NCI-H128 (cell line): ENCODE data around the gene ALMS1.
"Not testable (repeated sequence)": the region's sequence is repeated elsewhere in the genome, so short reads cannot be mapped to it uniquely, and the experiment has no call there.

Experiments
- DNase-seq: peaks from one replicate; lab custom pipeline; 2025; ENCODE audit not compliant: unreplicated experiment; lab: John Stamatoyannopoulos, UW

The ALMS1 gene

DNA sequence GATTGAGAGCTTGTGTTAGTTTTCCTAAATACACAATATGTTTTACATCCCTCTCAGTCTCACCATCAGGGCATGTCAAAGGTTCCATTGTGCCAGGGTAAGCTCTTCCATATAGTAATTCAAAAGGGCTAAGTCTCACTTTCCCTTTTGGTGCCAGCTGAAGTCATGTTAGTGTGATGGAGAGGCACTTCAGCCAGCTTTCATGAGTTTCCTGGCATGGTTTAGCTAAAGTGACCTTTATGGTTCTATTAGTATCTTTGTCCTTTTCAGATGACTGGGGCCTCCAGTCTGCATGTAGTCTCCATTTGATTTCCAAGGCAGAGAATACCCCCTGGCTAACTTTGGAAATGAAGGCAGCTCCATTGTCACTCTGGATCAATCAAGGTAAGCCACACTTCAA lies 229.4 kb downstream of the ALMS1 start:
- DNase-seq, result no peak

DNA sequence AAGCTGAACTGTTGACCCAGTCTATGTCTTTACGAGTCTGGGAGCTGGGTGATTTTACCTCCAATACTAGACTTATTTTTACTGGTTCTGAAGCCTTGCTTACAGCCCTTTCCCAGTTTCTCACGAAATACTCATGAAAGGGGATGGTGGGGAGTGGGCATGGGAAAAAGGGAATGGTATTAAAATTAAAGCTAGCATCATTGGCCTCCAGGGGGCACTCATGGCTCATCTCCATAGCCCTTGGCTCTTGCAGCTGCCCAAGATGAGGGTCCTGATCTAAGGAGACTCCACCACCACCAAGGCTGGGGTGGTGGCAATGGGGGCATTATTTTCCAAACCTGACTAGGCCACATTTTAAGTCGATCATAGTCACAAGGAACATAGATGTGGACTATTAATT lies 234.3 kb downstream of the ALMS1 start:
- not testable (repeated sequence) for DNase-seq

DNA sequence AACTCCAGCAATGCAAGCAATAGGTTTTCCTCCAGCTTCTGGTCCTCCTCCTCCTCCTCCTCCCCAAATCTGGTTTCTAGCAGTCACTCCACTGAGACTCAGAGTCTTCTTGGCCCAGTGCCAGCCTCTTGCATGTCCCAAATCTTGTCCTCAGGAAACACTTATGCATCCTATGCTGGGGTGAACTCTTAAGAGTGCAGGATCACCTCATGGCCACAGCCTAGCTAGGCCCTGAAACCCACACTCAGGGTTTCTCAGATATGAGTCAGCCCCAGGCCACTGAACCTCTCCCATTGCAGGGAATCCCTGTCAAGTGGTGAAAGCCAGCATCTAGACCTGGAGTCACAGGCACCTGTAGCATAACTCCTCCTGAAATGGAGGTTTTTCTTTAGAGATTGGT lies 238.4 kb downstream of the ALMS1 start:
- not testable (repeated sequence) for DNase-seq

GRCh38 chr2:73624625-73625024 lies 239.0 kb downstream of the ALMS1 start:
- DNase-seq, result not testable (repeated sequence)

DNA sequence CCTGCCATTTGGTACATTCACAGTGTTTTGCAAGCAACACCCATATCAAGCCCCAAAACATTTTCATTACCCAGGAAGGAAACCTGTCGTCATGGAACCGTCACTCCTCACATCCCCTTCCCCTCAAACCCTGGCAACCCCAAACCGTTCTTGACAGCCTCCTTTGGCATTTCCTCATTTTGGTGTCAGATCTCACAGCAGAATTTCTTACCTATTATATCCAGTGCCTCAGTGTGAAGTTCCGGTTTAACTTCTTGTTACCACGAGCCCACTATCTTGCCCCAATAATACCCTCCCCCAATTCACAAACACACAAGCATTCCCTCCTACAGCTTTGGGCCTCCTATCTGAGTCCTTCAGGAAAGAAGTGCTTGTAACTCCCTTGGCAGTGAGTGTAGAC lies 240.6 kb downstream of the ALMS1 start:
- not testable (repeated sequence) for DNase-seq

DNA sequence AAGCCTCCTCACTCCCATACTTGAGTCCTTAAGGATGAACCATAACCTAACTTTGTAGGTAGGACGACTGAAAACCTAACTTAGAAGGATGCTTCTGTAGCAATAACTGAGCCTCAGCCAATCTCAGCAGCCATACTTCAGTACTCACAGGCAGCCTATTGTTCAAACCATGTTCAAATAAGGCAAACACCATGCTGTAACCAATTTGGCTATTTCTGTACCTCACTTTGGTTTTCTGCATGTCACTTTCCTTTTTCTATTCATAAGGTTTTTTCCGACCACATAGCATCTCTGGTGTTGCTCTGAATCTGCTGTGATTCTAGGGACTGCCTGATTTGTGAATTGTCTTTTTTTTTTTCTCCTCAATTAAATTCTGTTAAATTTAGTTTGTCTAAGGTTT lies 242.9 kb downstream of the ALMS1 start:
- not testable (repeated sequence) for DNase-seq

DNA sequence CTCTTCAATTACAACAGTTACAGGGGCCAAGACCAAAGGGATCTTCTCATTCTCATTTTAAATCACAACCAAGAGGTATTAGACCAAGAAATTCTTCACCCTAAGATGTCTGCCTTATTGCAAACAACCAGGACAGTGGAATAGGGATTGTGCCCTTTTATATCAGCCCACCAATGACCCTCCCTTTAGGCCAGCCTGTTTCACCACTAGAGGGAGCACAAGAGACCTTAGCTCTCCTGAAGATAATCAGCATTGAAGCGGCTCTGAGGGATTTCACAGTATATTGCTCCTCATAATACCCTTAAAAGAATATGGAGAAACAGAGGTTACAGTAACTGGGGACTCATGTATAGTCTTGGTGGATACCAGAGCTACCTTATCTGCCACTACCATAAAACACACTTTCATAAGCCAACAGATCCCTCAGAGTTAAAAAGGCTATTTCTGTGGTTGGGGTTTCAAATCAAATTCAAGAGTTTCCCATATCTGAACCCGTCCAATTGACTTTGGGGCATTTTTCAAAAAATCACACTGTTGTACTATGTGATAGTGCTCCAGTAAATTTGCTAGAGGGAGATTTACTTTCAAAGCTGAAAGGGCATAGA lies 245.1 kb downstream of the ALMS1 start:
- not testable (repeated sequence) for DNase-seq

- DNase-seq, result not testable (repeated sequence)
Measured at GRCh38 chr2:73636977-73637376, 251.3 kb downstream of the ALMS1 start.

GRCh38 chr2:73638429-73638828 lies 252.8 kb downstream of the ALMS1 start:
- DNase-seq, result no peak

DNA sequence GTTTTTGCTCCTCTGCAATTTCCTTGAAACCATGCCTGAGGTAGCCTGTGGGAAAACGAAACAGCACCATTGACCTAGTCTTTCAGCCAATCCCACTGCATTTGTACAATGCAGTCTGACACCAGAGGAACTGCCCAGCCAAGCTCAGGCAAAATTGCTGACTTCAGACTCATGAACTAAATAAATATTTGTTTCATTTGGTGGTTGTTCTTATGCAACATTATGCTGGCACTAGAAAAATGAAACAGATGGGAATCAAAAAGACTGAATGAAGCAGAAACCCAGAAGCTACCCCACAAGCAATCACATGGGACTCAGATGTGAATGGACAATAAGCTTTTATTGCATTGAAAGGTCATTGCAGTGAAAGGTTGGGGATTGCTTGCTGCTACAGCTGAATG lies 254.9 kb downstream of the ALMS1 start:
- no peak for DNase-seq

GRCh38 chr2:73640946-73641766 lies 255.5 kb downstream of the ALMS1 start:
- DNase-seq, result no peak

DNA sequence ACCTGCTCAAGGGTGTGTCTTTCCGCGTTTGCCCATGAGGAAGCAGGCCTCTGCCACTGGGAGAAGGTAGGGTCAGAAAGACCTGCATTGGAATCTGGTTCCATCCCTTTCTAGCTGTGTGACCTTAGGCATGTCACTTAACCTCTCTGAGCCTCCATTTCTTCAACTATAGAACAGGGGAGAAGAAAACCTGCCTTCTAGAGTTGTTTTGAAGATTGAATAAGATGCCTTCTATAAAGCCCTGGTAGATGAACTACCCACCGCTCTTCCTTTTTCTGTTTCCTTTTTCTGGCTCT lies 256.1 kb downstream of the ALMS1 start:
- DNase-seq, result no peak

- DNase-seq, result no peak
Measured at GRCh38 chr2:73642338-73643018, 256.8 kb downstream of the ALMS1 start, which contains the start of gene NAT8. NAT8 (minus strand) TSS chr2:73642422; CDS start chr2:73641628, 794 bp downstream.

- DNase-seq, result not testable (repeated sequence)
Measured at GRCh38 chr2:73647690-73648089, 262.1 kb downstream of the ALMS1 start.

DNA sequence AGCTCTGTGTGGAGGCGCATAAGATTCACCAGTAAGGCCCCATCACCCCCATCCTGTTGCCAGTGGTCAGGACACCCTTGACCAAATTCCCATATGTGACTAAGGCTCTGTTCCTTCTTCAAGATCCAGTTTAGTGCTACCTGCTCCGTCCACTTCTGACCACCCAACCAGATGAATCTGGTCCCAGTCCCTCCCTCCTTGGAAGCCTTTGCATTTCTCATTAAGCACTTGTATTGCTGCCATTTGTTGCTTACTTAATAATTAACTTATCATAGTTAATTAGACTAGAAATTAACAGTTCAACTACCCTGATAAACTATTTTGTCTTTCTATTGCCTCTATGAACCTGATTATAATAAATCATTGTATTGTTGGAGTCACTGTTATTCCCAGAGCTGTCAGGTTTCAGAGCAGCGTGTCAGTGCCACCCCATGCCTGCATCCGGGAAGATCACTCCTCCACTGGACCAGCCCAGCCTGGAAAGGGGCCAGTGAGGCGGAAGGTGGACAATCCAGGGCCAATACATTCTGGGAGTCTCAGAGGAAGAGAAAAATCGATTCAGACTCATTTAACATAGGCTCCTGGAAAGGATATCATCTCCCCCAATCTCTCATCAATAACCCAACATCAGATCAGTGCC lies 266.1 kb downstream of the ALMS1 start:
- no peak for DNase-seq

GRCh38 chr2:73652348-73652747 lies 266.7 kb downstream of the ALMS1 start:
- DNase-seq, result no peak

DNA sequence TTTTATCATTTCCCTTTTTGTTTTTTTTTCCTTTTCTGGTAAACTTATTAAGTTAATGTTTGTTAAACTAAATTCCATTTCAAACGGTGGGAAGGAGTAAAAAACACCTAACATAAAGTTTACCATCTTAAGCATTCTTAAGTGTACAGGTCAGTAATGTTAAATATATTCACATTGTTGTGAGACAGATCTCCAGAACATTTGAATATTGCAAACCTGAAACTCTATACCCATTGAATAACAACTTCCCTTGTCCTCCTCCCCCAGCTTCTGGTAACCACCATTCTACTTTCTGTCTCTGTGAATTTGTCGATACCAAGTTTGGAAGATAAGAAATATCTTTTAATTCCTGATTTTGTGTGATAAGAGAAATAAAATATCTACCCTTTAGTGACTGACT lies 268.5 kb downstream of the ALMS1 start:
- no peak for DNase-seq
